Kidney glomerular epithelial cell (primary cell): ENCODE data around the gene INS.

Experiments
- DNase-seq: peaks from one replicate; lab custom pipeline; 2025; lab: John Stamatoyannopoulos, UW

INS gene

GRCh38 chr11:2164861-2165555 is 4.0 kb upstream of the INS start:
- DNase-seq = no peak

DNA sequence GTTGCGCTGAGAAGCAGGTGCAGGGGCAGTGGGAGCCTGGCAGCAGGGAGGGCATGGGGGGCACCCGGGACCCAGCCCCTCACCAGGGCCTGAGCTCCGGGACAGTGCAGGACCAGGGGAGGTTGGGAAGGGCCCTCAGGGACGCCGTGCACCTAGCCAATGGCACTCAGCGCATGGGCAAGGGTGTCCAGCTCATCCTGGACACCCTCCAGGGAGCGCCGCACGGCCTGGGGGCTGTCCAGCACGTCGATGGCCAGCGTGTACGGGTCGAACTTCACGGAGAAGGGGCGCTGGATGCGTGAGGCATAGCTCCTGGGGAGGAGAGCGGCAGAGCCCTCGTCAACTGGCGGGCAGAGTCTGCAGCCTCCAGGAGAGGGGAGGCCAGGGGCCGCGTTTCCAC is 3.1 kb upstream of the INS start:
- DNase-seq = no peak

DNA sequence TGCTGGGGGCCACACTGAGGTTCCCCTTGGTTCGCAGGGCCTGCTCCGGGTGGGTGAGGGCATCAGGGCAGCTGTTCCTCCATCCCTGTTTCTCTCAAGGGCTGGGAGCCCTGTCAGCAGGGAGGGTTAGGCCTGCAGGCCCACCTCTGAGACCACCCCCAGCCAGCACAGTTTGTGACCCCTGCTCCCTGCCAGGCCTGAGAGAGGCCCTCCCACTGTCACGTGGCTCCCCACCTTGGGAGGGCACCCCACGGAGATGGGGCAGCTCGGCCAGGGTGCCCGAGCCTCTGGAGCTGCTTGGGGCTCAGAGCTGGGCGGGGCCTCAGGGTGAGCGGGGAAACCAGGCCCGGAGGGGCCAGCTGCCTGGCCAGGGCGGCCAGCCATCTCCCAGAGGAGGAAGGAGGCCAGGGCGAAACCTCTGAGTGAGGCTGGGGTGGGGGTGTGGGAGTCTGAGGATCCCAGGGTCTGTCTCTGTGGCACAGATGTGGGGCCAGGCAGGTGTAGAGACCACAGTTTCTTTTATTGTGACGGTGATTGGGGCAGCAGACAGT is 2.5 kb upstream of the INS start:
- DNase-seq = no peak

DNA sequence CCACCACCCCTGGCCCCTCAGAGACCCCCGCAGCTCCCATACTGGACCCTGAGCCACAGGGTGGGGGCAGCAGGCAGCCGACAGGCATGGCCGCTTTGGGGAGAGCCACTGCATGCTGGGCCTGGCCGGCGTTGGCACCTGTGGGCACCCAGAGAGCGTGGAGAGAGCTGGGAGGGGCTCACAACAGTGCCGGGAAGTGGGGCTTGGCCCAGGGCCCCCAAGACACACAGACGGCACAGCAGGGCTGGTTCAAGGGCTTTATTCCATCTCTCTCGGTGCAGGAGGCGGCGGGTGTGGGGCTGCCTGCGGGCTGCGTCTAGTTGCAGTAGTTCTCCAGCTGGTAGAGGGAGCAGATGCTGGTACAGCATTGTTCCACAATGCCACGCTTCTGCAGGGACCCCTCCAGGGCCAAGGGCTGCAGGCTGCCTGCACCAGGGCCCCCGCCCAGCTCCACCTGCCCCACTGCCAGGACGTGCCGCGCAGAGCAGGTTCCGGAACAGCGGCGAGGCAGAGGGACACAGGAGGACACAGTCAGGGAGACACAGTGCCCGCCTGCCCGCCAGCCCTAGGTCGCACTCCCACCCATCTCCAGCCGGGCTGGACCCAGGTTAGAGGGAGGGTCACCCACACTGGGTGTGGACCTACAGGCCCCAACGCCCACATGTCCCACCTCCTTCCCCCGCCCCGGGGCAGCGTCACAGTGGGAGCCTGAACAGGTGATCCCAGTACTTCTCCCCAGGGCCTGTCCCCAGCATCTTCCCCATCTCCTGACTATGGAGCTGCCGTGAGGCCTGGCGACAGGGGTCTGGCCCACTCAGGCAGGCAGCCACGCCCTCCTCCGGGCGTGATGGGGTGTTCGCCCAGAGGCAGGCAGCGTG is 1.2 kb downstream of the INS start:
- no peak for DNase-seq

DNA sequence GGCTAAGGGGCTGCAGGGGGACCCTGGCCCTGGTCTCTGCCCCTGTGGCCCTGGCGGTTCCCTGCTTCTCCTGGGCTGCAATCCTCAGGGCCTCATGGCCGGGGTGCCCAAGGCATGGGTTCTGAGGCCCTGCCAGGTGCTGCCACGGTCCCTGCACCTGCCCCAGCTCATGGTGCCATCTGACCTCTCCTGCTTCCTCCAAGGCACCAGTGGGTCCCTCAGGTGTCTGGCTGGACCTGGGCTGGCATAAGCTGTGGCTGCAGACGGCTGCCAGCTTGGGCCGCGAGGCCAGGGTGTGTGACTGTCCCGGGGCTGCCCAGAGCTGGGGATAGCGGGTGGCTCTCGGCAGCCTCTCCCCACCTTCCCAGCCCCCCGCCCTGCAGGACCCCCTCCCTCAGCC is 2.0 kb downstream of the INS start:
- no peak for DNase-seq

DNA sequence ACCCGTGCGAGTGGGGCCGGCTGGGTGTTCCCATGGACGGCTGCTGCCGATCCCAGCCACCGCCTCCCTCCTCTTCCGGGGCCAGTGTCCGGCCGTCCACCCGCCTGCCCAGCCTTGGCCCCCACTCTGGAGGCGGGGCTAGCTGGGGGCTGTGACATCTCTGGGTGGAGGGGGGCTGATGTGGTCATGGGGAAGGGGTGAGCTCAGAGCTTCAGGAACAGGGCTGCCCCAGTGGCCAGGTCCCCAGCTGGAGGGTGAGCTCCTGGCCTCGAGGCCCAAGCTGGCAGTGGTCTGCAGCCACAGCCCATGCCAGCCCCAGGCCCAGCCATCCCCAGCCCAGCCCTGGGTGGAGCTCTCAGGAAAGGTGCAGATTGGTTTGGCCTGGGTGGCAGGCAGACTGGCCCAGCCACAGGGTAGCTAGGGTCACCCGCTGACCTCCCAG is 2.7 kb downstream of the INS start:
- no peak for DNase-seq

DNA sequence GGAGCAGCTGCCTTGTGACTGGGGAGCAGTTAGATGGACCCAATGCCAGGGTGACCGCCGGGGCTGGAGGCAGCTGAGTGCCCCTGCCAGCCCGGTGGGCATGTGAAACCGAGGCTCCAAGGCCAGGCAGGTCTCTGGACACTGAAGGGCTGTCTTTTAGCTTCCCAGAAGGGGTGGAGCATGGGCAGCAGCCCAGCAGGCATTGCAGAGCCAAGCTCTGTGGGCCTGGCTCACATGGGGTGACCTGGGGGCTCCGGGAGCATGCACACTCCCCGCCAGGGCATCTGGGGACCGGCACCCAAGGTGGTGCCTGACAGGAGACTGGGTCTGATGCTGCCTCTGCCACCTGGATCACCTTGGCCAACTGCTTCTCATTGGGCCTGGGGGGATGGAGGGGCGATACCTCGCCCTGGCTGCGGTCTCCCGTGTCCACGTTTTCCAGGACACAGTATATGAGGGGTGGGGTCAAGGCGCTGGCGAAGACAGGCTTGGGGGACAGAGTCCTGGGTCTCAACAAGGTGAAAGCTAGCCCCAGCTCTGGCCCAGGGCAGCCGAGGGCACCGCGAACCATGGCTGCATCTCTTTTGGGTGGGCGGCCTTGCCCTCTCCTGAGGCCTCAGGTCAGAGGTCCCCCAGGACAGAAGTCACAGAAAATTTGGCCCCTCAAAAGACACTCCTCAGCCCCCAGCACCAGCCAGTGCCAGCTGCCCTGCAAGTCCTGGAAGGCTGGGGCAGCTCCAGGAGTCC is 3.5 kb downstream of the INS start:
- no peak for DNase-seq

- peak; percentile 26 for DNase-seq
Measured at GRCh38 chr11:2156416-2157182, 4.4 kb downstream of the INS start.

DNA sequence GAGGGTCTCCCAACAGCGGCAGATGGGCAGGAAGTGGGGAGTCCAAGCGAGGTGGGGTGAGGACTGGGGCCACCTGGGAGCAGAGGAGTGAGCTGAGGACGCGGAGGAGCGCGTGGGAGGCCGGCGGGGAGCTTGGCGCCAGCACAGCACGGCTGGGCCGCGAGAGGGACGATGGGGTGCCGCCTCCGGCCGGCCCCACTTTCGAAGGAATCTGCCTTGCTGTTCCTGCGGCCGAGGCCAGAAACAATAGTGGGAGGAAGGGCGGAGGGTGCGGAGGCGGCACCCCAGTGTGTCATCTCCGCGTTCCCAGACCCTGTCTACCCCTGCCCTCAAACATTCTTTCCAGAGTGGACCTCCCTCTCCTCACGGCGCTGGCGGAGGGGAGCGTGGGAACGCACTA is 5.5 kb downstream of the INS start:
- no peak for DNase-seq

DNA sequence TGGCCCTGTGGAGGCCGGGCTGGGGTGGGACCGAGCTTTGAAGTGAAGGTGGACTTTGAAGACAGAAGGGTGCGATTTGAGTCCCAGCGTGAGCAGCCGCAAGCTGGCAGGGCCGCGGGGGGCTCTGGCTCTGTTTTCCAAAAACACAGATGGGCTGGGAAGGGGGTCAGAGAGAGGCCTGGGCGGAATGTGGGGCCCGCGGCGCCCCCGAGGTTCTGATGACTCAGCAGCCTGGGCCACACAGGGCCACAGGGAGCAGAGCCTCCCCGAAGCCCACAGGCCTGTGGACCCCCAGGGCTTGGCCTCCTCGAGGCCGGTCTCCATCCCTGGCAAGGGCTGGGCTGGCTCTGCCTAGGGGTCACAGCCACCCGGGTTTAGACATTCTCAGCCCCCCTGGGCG is 6.1 kb downstream of the INS start:
- DNase-seq = no peak

GRCh38 chr11:2154195-2154585 is 6.8 kb downstream of the INS start:
- DNase-seq = no peak

DNA sequence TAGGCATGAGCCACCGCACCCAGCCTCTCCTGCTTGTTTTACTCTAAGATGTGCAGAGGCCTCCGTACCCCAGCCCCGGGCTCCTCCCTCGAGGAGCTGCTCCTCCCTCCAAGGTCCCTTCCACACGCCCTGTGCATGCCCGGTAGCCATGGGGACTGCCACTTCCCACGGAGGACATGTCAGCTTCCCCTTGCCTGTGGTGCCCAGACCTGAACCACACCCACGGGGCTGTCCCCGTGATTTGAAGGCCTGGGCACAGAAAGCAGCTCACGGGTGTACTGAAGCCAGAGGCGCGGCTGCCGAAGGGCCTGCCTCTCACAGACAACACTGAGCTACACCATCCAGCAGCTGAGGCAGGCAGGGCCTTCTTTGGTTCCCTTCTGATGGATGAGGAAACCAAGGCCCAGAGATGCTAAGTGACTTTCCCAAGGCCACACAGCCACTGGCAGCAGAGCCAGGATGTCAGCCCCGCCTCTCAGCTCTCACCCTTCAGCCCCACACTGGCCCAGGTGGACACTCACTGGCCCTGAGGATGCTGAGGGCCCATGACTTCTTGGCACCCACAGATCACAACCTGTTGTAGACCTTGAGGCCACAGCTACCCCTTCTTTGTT is 7.3 kb downstream of the INS start:
- no peak for DNase-seq

DNA sequence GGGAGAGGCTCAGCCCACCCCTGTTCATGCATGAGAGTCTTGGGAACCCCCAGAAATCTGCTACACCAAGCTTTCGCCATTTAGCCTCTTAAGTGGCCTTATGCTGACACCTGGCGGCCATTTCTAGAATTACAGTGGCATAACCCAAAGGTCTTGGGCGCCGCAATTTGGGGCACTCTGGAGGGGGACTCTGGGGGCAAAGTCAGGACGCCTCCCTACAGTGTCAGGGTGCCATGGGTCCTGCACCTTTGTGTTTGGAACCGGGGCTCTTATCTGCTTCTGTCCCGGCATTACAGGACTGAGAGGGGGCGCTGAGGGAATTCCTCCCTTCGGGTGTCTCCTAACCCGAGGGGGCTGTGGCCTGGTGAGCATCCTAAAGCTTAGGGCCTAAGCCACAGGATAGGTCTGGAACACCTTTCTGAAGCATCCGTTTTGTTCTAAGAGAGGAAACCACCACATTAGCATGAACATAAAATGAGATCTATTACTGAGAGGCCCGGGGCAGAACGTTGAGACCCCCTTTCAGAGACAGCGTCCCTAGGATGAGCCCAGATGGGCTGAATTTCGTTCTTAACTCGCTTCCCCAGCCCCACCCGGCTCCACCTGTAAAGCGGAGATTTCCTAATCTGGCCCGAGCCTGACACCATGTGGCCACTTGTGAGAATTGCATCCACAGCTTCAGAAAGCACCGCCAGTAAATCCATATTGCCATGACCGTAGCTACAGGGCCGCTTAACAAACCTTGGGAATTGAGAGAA is 9.3 kb downstream of the INS start:
- DNase-seq = peak; percentile 33

GRCh38 chr11:2149864-2150847 is 10.9 kb downstream of the INS start:
- peak; percentile 37 for DNase-seq

DNA sequence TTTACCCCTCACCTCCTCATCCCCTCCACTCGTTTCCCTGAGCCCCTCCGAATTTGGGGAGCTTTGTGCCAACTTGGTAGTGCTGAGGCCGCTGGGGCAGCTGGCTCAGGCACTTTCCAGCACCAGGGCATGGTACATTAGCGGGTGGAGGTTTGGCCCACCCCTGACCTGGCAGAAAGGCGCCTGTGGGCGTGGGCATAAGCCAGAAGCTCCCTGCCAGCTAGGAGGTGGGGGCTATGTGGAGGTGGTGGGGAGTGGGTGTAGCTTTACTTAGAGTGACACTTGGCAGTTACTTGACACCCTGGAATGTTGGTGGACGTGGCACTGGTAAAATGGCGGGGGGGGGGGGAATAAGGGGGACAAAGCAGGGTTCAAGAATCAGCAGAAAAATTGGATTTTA is 11.5 kb downstream of the INS start:
- no peak for DNase-seq

GRCh38 chr11:2148595-2148994 is 12.4 kb downstream of the INS start:
- no peak for DNase-seq

- no peak for DNase-seq
Measured at GRCh38 chr11:2147391-2147790, 13.6 kb downstream of the INS start.

GRCh38 chr11:2146051-2146450 is 15.0 kb downstream of the INS start:
- no peak for DNase-seq

- DNase-seq = no peak
Measured at GRCh38 chr11:2144544-2145248, 16.3 kb downstream of the INS start.
